HG02938 (cell line): ENCODE measurements around the gene HIPK1.
"Not testable (repeated sequence)": the region's sequence is repeated elsewhere in the genome, so short reads cannot be mapped to it uniquely, and the experiment has no call there.

Source experiments
- ATAC-seq: cut with Tn5 transposase; IDR thresholded peaks from one replicate; pipeline ENCODE4 v1.9.1; 2021; ENCODE audit warnings: mild to moderate bottlenecking, moderate library complexity; ENCODE audit not compliant: unreplicated experiment

Gene HIPK1

DNA sequence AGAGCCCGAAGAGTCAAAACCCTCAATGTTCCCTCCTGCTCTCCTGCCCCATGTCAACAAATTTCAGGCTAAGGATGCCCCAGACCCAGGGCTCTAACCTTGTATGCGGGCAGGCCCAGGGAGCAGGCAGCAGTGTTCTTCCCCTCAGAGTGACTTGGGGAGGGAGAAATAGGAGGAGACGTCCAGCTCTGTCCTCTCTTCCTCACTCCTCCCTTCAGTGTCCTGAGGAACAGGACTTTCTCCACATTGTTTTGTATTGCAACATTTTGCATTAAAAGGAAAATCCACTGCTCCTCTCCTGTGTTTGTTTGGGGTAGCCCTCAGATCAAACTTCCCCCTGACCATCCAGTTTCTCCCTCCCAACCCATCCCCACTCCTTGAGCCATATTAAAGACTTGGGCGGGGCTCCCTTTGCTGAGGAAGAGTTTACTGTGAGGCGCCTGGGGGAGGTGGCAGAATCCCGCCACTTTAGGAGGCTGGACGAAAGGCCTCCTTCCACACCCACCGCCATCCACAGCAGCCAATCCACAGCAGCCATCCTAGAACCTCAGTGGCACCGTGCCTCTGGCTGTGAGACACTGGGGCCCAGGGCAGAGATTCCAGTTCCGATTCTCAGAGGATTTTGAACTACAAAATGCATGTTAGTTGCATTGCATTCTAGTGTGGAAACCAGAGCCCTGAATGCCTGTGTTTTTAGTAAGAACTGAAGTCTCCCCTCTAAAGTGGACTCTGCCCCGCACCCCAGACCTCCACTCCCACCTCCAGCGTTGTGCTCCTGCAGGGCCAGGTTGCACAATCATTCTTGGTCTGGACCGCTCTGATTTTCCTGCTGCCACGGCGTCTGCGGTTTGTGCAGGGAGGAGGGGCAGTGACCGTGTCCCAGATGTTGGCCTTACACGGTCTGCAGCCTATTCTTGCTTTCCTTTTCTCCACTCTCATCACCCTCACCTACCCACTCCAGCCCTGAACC, 53.1 kb downstream of the HIPK1 start:
- no peak for ATAC-seq

GRCh38 chr1:113982949-113983348, 53.8 kb downstream of the HIPK1 start:
- no peak for ATAC-seq

- ATAC-seq: no peak
Measured at GRCh38 chr1:113983391-113983790, 54.3 kb downstream of the HIPK1 start.

GRCh38 chr1:113983826-113984225, 54.7 kb downstream of the HIPK1 start:
- ATAC-seq: no peak

DNA sequence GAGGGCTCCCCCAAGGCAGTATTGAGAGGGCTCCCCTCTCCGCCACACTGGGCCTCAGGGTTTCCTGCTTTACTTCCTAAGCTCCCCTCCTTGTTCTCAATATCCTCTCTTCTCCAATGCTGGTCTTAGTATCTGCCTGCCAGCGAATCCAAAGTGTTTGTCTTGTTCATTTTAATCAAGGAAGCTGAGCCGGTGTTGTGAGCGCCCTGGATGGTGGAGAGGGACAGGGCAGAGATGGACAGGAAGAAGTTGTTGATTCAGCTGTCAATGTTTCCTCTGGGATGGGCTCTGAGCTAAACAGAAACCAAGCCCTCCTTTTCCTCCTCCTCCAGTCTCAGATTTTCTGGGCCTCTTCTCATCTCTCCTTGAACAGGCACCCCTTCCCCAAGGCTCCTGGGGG, 55.6 kb downstream of the HIPK1 start:
- ATAC-seq: no peak

GRCh38 chr1:113986802-113987201, 57.7 kb downstream of the HIPK1 start:
- no peak for ATAC-seq

DNA sequence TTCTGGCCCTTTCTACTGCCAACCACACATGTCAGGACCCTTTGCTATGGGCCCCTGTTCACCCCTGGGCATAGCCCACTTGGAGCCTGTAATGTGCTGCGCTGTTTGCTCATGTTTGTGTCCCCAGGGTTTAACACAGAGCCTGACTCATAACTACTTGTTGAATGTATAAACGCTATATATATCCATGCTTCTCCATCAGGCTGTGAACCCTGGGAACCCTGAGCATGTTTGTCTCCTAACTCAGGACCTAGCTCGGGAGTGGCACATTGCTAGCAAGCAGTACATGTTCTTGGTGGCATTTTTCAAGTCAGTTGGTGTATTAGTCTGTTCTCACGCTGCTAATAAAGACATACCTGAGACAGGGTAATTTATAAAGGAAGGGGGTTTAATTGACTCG, 58.1 kb downstream of the HIPK1 start:
- ATAC-seq: no peak

- ATAC-seq: no peak
Measured at GRCh38 chr1:113990530-113990929, 61.4 kb downstream of the HIPK1 start.

DNA sequence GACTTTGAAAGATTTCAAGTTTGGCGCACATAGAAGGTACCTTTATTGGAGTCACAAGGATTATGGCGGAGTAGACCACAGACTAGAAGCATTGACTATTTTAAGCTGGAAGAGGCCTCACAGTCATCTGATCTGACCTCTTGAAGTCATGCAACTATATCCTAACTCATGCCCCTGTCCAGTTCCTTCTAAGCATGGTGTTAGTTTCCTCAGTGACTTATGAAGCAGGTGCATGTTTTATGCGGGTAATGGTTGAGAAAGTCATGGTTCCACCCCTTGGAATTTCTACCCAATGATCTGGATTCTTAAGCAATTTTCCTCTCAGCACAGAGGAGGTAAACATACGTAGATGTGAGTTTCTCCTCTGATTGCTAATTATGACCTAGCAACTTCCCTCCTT, 61.8 kb downstream of the HIPK1 start:
- no peak for ATAC-seq

DNA sequence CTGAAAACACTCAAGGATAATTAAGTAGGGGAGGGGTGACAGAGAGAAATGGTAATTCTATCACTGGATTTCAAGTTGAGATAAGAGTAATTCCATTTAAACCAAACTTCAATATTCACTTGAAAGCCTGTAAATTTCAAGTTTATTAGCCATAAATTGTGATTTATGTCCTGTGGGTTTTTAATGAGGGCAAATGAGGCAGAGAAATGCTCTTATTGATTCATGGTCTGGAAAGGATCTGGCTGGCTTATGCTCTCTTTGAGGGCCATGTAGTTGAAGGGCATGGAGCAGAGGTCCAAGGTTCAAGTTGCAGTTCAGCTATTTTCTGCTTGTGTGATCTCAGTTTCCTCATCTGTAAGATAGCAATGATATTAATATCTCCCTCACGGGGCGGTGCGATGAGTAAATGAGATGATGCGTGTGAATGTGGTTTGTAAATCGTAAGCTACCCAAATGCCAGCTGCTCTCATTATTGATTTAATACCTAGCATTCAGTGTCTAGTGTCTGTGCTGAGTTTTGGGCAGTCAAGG, 62.4 kb downstream of the HIPK1 start:
- no peak for ATAC-seq

GRCh38 chr1:113993072-113993471, 63.9 kb downstream of the HIPK1 start:
- no peak for ATAC-seq

DNA sequence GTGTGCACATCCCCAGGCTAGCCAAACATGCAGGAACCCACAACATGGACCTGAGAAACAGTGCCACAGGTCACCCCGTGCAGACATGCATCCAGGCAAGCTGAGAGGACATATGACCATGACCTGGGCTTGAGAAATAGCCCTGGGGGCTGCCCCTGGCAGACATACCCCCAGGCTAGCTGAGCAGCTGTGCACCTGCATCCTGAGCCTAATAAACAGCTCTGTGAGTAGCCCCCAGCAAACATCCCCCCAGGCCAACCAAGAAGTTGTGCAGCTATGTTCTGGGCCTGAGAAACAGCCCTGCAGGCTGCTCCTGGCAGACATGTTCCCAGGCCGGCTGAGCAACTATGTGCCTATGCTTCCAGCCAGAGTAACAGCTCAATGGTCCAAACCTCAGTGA, 64.6 kb downstream of the HIPK1 start:
- ATAC-seq: no peak

- no peak for ATAC-seq
Measured at GRCh38 chr1:113995382-113995781, 66.3 kb downstream of the HIPK1 start.

- ATAC-seq: no peak
Measured at GRCh38 chr1:113998361-113998760, 69.2 kb downstream of the HIPK1 start.

- ATAC-seq: no peak
Measured at GRCh38 chr1:113999233-113999632, 70.1 kb downstream of the HIPK1 start.

- no peak for ATAC-seq
Measured at GRCh38 chr1:113999799-114000198, 70.7 kb downstream of the HIPK1 start.

GRCh38 chr1:114000406-114000805, 71.3 kb downstream of the HIPK1 start:
- no peak for ATAC-seq

DNA sequence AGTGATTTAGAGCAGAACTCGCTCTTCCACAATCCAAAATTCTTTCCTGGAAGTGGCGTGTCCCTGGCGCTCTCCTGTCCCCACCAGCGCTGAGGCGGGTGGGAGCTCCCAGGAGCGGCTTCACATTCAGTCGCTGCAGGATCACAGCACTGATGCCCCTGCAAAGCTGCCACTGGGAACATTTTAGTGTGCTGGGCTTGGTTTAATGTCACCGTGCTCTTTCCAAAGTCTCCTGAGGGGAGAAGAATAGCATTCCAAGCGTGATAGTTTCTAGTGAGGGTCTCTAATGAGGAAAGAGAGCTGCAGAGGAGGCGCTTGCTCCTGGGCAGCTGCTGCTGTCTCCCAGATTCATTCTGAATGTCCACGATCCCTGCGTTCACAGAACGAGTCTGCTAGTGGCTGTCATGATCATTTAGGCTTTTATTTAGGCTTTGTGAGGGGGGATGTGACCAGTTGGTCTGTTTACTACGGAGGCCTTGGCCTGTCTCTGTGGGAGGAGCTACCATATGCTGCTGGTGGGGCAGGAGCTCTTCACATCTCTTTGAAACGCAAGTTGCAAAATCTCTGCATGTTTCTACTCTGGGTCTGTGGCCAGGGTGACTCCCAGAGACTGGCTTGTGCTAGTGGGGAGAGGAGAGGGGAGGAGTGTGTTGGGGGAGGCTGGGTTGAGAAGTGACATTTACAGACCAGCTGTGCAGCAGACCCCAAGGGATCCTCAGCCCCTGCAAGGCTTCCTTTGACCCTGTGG, 73.5 kb downstream of the HIPK1 start:
- ATAC-seq: no peak

DNA sequence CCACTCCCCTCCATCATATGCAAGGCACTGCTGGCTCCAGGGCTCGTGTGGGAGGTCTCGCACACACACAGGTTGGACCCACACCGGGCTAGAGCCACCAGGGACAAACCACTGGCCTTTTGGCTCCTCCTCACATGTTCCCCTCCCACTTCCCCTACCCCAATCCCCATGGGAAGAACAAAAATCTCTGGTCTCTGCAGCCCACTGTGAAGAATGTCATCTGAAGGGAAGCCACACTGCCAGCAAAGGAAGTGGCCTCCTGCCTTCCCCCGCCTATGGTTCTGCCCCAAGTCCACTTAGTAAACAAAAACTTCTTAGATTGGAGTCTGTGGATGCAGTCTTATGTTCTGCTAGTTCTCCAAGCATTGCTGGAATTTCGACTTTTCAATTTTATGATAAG, 74.3 kb downstream of the HIPK1 start:
- ATAC-seq: no peak

GRCh38 chr1:114006825-114007224, 77.7 kb downstream of the HIPK1 start:
- not testable (repeated sequence) for ATAC-seq

GRCh38 chr1:114008480-114008941, 79.4 kb downstream of the HIPK1 start:
- ATAC-seq: no peak

- no peak for ATAC-seq
Measured at GRCh38 chr1:114008993-114009392, 79.9 kb downstream of the HIPK1 start.
